Panc1 (cell line): ENCODE data around the gene SMC5.

Experiments used
- TF ChIP-seq, protein P1 (sequence below): fragments of 450-650 bp; IDR thresholded peaks from 2 replicates; pipeline ENCODE4 v1.5.1; 2017; ENCODE audit warnings: mild to moderate bottlenecking
- TF ChIP-seq, protein P2 (sequence below), 2 experiments: IDR thresholded peaks; 2 replicates each; pipeline ENCODE4 v1.6.1; 2011 to 2012; ENCODE audit warnings: low read depth in 2 of 2, control low read depth in 1 of 2, low read length in 1 of 2, mild to moderate bottlenecking in 1 of 2, moderate library complexity in 1 of 2; ENCODE audit not compliant: insufficient read depth in 1 of 2

DNA sequence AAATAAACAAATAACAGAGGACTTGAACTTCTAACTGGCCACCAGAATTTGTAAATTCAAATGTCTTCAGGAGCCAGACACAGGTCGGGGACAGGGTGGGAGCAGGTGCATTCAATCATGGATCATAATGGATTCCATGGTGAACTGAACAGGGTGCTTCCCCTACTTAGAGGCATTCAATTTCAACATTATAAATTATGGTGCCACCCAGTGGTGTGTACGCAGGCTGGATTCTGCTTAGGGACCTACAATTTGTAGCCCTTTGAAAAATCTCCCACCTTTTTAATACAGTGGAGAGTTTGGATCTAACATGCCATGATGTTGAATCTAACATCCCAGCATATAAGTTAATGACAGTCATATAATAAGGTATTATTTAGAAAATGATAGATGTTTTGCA is 133.4 kb downstream of the SMC5 start:
- TF ChIP-seq, protein P1, sequence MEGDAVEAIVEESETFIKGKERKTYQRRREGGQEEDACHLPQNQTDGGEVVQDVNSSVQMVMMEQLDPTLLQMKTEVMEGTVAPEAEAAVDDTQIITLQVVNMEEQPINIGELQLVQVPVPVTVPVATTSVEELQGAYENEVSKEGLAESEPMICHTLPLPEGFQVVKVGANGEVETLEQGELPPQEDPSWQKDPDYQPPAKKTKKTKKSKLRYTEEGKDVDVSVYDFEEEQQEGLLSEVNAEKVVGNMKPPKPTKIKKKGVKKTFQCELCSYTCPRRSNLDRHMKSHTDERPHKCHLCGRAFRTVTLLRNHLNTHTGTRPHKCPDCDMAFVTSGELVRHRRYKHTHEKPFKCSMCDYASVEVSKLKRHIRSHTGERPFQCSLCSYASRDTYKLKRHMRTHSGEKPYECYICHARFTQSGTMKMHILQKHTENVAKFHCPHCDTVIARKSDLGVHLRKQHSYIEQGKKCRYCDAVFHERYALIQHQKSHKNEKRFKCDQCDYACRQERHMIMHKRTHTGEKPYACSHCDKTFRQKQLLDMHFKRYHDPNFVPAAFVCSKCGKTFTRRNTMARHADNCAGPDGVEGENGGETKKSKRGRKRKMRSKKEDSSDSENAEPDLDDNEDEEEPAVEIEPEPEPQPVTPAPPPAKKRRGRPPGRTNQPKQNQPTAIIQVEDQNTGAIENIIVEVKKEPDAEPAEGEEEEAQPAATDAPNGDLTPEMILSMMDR: peak; percentile 53
- TF ChIP-seq, protein P2, sequence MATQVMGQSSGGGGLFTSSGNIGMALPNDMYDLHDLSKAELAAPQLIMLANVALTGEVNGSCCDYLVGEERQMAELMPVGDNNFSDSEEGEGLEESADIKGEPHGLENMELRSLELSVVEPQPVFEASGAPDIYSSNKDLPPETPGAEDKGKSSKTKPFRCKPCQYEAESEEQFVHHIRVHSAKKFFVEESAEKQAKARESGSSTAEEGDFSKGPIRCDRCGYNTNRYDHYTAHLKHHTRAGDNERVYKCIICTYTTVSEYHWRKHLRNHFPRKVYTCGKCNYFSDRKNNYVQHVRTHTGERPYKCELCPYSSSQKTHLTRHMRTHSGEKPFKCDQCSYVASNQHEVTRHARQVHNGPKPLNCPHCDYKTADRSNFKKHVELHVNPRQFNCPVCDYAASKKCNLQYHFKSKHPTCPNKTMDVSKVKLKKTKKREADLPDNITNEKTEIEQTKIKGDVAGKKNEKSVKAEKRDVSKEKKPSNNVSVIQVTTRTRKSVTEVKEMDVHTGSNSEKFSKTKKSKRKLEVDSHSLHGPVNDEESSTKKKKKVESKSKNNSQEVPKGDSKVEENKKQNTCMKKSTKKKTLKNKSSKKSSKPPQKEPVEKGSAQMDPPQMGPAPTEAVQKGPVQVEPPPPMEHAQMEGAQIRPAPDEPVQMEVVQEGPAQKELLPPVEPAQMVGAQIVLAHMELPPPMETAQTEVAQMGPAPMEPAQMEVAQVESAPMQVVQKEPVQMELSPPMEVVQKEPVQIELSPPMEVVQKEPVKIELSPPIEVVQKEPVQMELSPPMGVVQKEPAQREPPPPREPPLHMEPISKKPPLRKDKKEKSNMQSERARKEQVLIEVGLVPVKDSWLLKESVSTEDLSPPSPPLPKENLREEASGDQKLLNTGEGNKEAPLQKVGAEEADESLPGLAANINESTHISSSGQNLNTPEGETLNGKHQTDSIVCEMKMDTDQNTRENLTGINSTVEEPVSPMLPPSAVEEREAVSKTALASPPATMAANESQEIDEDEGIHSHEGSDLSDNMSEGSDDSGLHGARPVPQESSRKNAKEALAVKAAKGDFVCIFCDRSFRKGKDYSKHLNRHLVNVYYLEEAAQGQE (IDR thresholded peaks at IDR 0.05; ENCODE audit: insufficient read depth in 1 of 2, low read depth in 2 of 2, low read length in 1 of 2): no peak
